ENCODE results near the gene ELOA2.
"Not testable (repeated sequence)": the region's sequence is repeated elsewhere in the genome, so short reads cannot be mapped to it uniquely, and the experiment has no call there.

ELOA2 gene

GRCh38 chr18:47035156-47035671 is at the start of gene ELOA2:
Gene ELOA2, minus strand, starts transcription at chr18:47035621. Its CDS starts 357 bp downstream, at chr18:47035264.
- DNase-seq (ENCODE audit: extremely low read depth in 1 of 2, low read depth in 1 of 2), result no peak

GRCh38 chr18:47081578-47081977 is 46.2 kb upstream of the ELOA2 start:
- DNase-seq (ENCODE audit: extremely low read depth in 1 of 2, low read depth in 1 of 2), result no peak

GRCh38 chr18:47080872-47081271 is 45.5 kb upstream of the ELOA2 start:
- DNase-seq (ENCODE audit: extremely low read depth in 1 of 2, low read depth in 1 of 2), result no peak

GRCh38 chr18:47077111-47077510 is 41.7 kb upstream of the ELOA2 start:
- no peak for DNase-seq (ENCODE audit: extremely low read depth in 1 of 2, low read depth in 1 of 2)

GRCh38 chr18:47075098-47075883 is 39.9 kb upstream of the ELOA2 start:
- no peak for DNase-seq (ENCODE audit: extremely low read depth in 1 of 2, low read depth in 1 of 2)

GRCh38 chr18:47067648-47068047 is 32.2 kb upstream of the ELOA2 start:
- no peak for DNase-seq (ENCODE audit: extremely low read depth in 1 of 2, low read depth in 1 of 2)

- DNase-seq (ENCODE audit: extremely low read depth in 1 of 2, low read depth in 1 of 2), result no peak
Observed at GRCh38 chr18:47063096-47063495, 27.7 kb upstream of the ELOA2 start.

GRCh38 chr18:47062471-47062870 is 27.1 kb upstream of the ELOA2 start:
- no peak for DNase-seq (ENCODE audit: extremely low read depth in 1 of 2, low read depth in 1 of 2)

- DNase-seq (ENCODE audit: extremely low read depth in 1 of 2, low read depth in 1 of 2), result no peak
Observed at GRCh38 chr18:47054369-47054768, 18.9 kb upstream of the ELOA2 start.

- no peak for DNase-seq (ENCODE audit: extremely low read depth in 1 of 2, low read depth in 1 of 2)
Observed at GRCh38 chr18:47050468-47050867, 15.0 kb upstream of the ELOA2 start.

- DNase-seq (ENCODE audit: extremely low read depth in 1 of 2, low read depth in 1 of 2), result no peak
Observed at GRCh38 chr18:47040982-47041381, 5.6 kb upstream of the ELOA2 start.

- DNase-seq (ENCODE audit: extremely low read depth in 1 of 2, low read depth in 1 of 2), result no peak
Observed at GRCh38 chr18:47036927-47037578, 1.6 kb upstream of the ELOA2 start.

GRCh38 chr18:47036298-47036874 is 965 bp upstream of the ELOA2 start:
- DNase-seq (ENCODE audit: extremely low read depth in 1 of 2, low read depth in 1 of 2), result no peak

- not testable (repeated sequence) for DNase-seq (ENCODE audit: extremely low read depth in 1 of 2, low read depth in 1 of 2)
Observed at GRCh38 chr18:47034591-47034990, 830 bp downstream of the ELOA2 start.

GRCh38 chr18:47032945-47033344 is 2.5 kb downstream of the ELOA2 start:
- DNase-seq (ENCODE audit: extremely low read depth in 1 of 2, low read depth in 1 of 2), result no peak

GRCh38 chr18:47030887-47031286 is 4.5 kb downstream of the ELOA2 start:
- DNase-seq (ENCODE audit: extremely low read depth in 1 of 2, low read depth in 1 of 2), result not testable (repeated sequence)

GRCh38 chr18:47029684-47030353 is 5.6 kb downstream of the ELOA2 start:
- DNase-seq (ENCODE audit: extremely low read depth in 1 of 2, low read depth in 1 of 2), result not testable (repeated sequence)

GRCh38 chr18:47028738-47029137 is 6.7 kb downstream of the ELOA2 start:
- DNase-seq (ENCODE audit: extremely low read depth in 1 of 2, low read depth in 1 of 2), result not testable (repeated sequence)

GRCh38 chr18:47025557-47026174 is 9.8 kb downstream of the ELOA2 start:
- DNase-seq (ENCODE audit: extremely low read depth in 1 of 2, low read depth in 1 of 2), result not testable (repeated sequence)

GRCh38 chr18:47023769-47024465 is 11.5 kb downstream of the ELOA2 start:
- not testable (repeated sequence) for DNase-seq (ENCODE audit: extremely low read depth in 1 of 2, low read depth in 1 of 2)

All from stimulated activated CD8-positive, alpha-beta memory T cell treated with anti-CD3 and anti-CD28 coated beads, Interleukin-7, amount 100 ng/mL, for 48 hours (primary cell).